ENCODE data around the gene UTP18. TPM values are rescaled to one million over a fixed set of nuclear protein-coding genes. Genes with fewer than 3 reads are reported as not detected.
A peak's percentile ranks its signal among the peaks of the same experiment; 100 is the strongest.

UTP18 gene
- total and polyA plus RNA-seq, 9 of the 15 experiments (the other 6 are each of a cell fraction or from before 2014, with no cell fraction given): 31.1 to 99.2 (median 66.7) TPM

GRCh38 chr17:51260237-51261023, at the start of gene UTP18 (continued):
- TF ChIP-seq PHB (CRISPR knock-in tag; IDR thresholded peaks at IDR 0.05): 0 out of 2 replicates have a peak, but pooled peaks have one; percentile 47
- 0 out of 2 replicates have a peak, but pooled peaks have one; percentile 56 for TF ChIP-seq PRMT5 (CRISPR knock-in tag; IDR thresholded peaks at IDR 0.05)
- no peak for TF ChIP-seq NR1H2 (CRISPR knock-in tag; IDR thresholded peaks at IDR 0.05)
- TF ChIP-seq E2F8 (IDR thresholded peaks at IDR 0.05; ENCODE audit: low read depth, partially characterized antibody): peak; percentile 86
- TF ChIP-seq SMC3 (conservative IDR thresholded peaks at IDR 0.05; ENCODE audit: insufficient read depth, low read depth, low read length): no peak
- 0 out of 2 replicates have a peak, but pooled peaks have one; percentile 32 for TF ChIP-seq MTA1 (IDR thresholded peaks at IDR 0.05; ENCODE audit: borderline replicate concordance)
- TF ChIP-seq STAT5A (IDR thresholded peaks at IDR 0.05; ENCODE audit: borderline replicate concordance, low read length): no peak
- no peak for TF ChIP-seq ZNF551 (CRISPR knock-in tag; IDR thresholded peaks at IDR 0.05)
- peak; percentile 48; the same call in 1 of the 2 replicates for TF ChIP-seq NR2C2 (CRISPR knock-in tag; IDR thresholded peaks at IDR 0.05)
- TF ChIP-seq NR2C2 (tag; IDR thresholded peaks at IDR 0.05): peak; percentile 94
- no peak for TF ChIP-seq SNRNP70 (optimal IDR thresholded peaks at IDR 0.05; ENCODE audit: low read depth, low read length)
- TF ChIP-seq MCM7 (IDR thresholded peaks at IDR 0.05): peak in 1 of 2 experiments; percentile 33; a peak in 1 of 4 replicates
- TF ChIP-seq ZNF699 (CRISPR knock-in tag; IDR thresholded peaks at IDR 0.05; ENCODE audit: insufficient replicate concordance): no peak
- TF ChIP-seq HNRNPUL1 (IDR thresholded peaks at IDR 0.05; ENCODE audit: low read length): no peak
- TF ChIP-seq ZNF354B (CRISPR knock-in tag; IDR thresholded peaks at IDR 0.05): no peak
- 0 out of 2 replicates have a peak, but pooled peaks have one; percentile 4 for TF ChIP-seq NFE2 (IDR thresholded peaks at IDR 0.05; ENCODE audit: low read depth)
- no peak for TF ChIP-seq ELK3 (CRISPR knock-in tag; IDR thresholded peaks at IDR 0.05)
- TF ChIP-seq ZFP30 (CRISPR knock-in tag; IDR thresholded peaks at IDR 0.05; ENCODE audit: borderline replicate concordance): no peak
- TF ChIP-seq ARID1B (IDR thresholded peaks at IDR 0.05): peak; percentile 48
- peak; percentile 52; the same call in 1 of the 2 replicates for TF ChIP-seq NR3C1 (CRISPR knock-in tag; IDR thresholded peaks at IDR 0.05)
- no peak; a peak in 1 of 4 replicates for TF ChIP-seq KDM4B (IDR thresholded peaks at IDR 0.05; ENCODE audit: borderline replicate concordance in 2 of 2, low read depth in 1 of 2)
- TF ChIP-seq SMARCE1 (IDR thresholded peaks at IDR 0.05): no peak
- TF ChIP-seq FOXK2 (conservative IDR thresholded peaks at IDR 0.05 in 1 of 2, IDR thresholded peaks at IDR 0.05 in 1 of 2; ENCODE audit: low read depth in 2 of 2): peak in 1 of 2 experiments; percentile 100; a peak in 3 of 4 replicates
- no peak for TF ChIP-seq ZNF239 (CRISPR knock-in tag; IDR thresholded peaks at IDR 0.05)
- TF ChIP-seq PHF8 (IDR thresholded peaks at IDR 0.05; ENCODE audit: borderline replicate concordance, low read length): peak; percentile 83; the same call in 1 of the 2 replicates
- no peak for TF ChIP-seq CBFB (CRISPR knock-in tag; IDR thresholded peaks at IDR 0.05)
